Measurements from ENCODE around the gene LRRC38.

DNA sequence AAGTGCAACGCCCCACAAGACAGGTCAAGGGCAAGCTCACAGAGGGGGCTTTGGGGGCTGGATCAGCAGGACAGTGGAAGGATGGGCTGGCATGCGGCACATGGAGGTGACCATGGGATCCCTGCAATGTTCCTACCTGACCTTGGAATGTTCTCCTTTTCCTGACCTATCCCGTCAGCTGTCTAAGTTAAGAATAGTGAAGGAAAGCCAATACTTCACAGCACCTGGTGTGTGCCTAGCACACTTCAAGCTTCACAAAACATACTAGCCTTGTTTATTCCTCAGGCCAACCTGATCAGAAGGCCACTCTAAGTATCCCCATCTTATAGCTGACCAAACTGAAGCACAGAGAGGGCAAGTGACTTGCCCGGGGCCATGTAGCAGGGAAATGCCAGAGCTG is 31.2 kb downstream of the LRRC38 start:
- TF ChIP-seq CTCF (conservative IDR thresholded peaks at IDR 0.05; ENCODE audit: low read depth, low read length): no peak
- no peak for TF ChIP-seq POLR2A (IDR thresholded peaks at IDR 0.05; ENCODE audit: low read depth, low read length)
- TF ChIP-seq MXI1 (IDR thresholded peaks at IDR 0.05; ENCODE audit: borderline replicate concordance, low read depth, low read length): no peak
- TF ChIP-seq RFX5 (IDR thresholded peaks at IDR 0.05; ENCODE audit: low read depth, low read length): no peak
- TF ChIP-seq CEBPB (IDR thresholded peaks at IDR 0.05; ENCODE audit: low read depth, low read length): no peak
- no peak for TF ChIP-seq MAFK (IDR thresholded peaks at IDR 0.05; ENCODE audit: low read depth, low read length)
- TF ChIP-seq RCOR1 (IDR thresholded peaks at IDR 0.05; ENCODE audit: insufficient replicate concordance, low read length): no peak
- TF ChIP-seq BHLHE40 (IDR thresholded peaks at IDR 0.05; ENCODE audit: low read depth, low read length): no peak
- TF ChIP-seq, protein P1, sequence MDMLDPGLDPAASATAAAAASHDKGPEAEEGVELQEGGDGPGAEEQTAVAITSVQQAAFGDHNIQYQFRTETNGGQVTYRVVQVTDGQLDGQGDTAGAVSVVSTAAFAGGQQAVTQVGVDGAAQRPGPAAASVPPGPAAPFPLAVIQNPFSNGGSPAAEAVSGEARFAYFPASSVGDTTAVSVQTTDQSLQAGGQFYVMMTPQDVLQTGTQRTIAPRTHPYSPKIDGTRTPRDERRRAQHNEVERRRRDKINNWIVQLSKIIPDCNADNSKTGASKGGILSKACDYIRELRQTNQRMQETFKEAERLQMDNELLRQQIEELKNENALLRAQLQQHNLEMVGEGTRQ (IDR thresholded peaks at IDR 0.05; ENCODE audit: low read depth, low read length): no peak
- TF ChIP-seq SMC3 (IDR thresholded peaks at IDR 0.05; ENCODE audit: low read depth, low read length): no peak
- no peak for TF ChIP-seq FOS (IDR thresholded peaks at IDR 0.05; ENCODE audit: low read depth, low read length)
